Loucy (cell line): ENCODE results near the gene APOL6.

Source experiments
- H2AFZ ChIP-seq: fragments of 200-600 bp; sonication (generic); 2 replicates; pipeline ENCODE4 v1.6.0; 2016; ENCODE audit warnings: antibody characterized with exemption, mild to moderate bottlenecking, low read length, moderate library complexity
- H3F3A ChIP-seq: fragments of 200-600 bp; 2 replicates; pipeline ENCODE4 v1.6.0; 2016; ENCODE audit warnings: antibody characterized with exemption, low read depth, mild to moderate bottlenecking
- H3K27me3 ChIP-seq: fragments of 200-600 bp; sonication (generic); 2 replicates; pipeline ENCODE4 v1.6.1; 2014; ENCODE audit warnings: low read length, mild to moderate bottlenecking; ENCODE audit not compliant: insufficient read depth, poor library complexity, severe bottlenecking
- H3K36me3 ChIP-seq: fragments of 200-600 bp; sonication (generic); 2 replicates; pipeline ENCODE4 v1.6.1; 2016; ENCODE audit warnings: low read length; ENCODE audit not compliant: insufficient read depth
- H3K4me1 ChIP-seq: fragments of 200-600 bp; sonication (generic); 2 replicates; pipeline ENCODE4 v1.5.1; 2014; ENCODE audit warnings: low read length, mild to moderate bottlenecking; ENCODE audit not compliant: insufficient read depth, poor library complexity, severe bottlenecking
- H3K4me2 ChIP-seq: fragments of 200-600 bp; sonication (generic); 2 replicates; pipeline ENCODE4 v1.6.0; 2014; ENCODE audit warnings: antibody characterized with exemption, low read length, low read depth, mild to moderate bottlenecking; ENCODE audit not compliant: poor library complexity, severe bottlenecking
- H3K4me3 ChIP-seq: fragments of 200-600 bp; sonication (generic); 2 replicates; pipeline ENCODE4 v1.5.1; 2014; ENCODE audit warnings: low read length, mild to moderate bottlenecking, mixed read lengths; ENCODE audit not compliant: poor library complexity, severe bottlenecking
- H3K79me2 ChIP-seq: fragments of 200-600 bp; sonication (generic); 2 replicates; pipeline ENCODE4 v1.6.1; 2014; ENCODE audit warnings: low read length; ENCODE audit not compliant: insufficient read depth
- H3K9ac ChIP-seq: fragments of 200-600 bp; sonication (generic); 2 replicates; pipeline ENCODE4 v1.6.0; 2014; ENCODE audit warnings: mild to moderate bottlenecking, low read depth, low read length, moderate library complexity; ENCODE audit not compliant: poor library complexity, severe bottlenecking
- H3K9me2 ChIP-seq: fragments of 200-600 bp; sonication (generic); replicated peaks from 2 replicates; pipeline ENCODE4 v1.6.1; 2016; ENCODE audit warnings: low read depth, low read length, mixed read lengths
- H3K9me3 ChIP-seq: fragments of 200-600 bp; sonication (generic); 2 replicates; pipeline ENCODE4 v1.6.1; 2014; ENCODE audit warnings: mild to moderate bottlenecking, antibody characterized with exemption, low read length, low read depth; ENCODE audit not compliant: insufficient read depth
- H4K20me1 ChIP-seq: fragments of 200-600 bp; sonication (generic); 2 replicates; pipeline ENCODE4 v1.6.0; 2014; ENCODE audit warnings: antibody characterized with exemption, low read length, mild to moderate bottlenecking; ENCODE audit not compliant: insufficient read depth, poor library complexity, severe bottlenecking
- EZH2phosphoT487 ChIP-seq: fragments of 200-600 bp; IDR thresholded peaks from 2 replicates; pipeline ENCODE4 v1.6.1; 2018; ENCODE audit warnings: antibody characterized with exemption, mild to moderate bottlenecking, moderate library complexity, borderline replicate concordance
- TF ChIP-seq, protein P1 (sequence below): fragments of 200-600 bp; sonication (generic); conservative IDR thresholded peaks from 2 replicates; pipeline ENCODE4 v1.5.1; 2014; ENCODE audit warnings: mild to moderate bottlenecking, antibody characterized with exemption, low read length

The APOL6 gene

DNA sequence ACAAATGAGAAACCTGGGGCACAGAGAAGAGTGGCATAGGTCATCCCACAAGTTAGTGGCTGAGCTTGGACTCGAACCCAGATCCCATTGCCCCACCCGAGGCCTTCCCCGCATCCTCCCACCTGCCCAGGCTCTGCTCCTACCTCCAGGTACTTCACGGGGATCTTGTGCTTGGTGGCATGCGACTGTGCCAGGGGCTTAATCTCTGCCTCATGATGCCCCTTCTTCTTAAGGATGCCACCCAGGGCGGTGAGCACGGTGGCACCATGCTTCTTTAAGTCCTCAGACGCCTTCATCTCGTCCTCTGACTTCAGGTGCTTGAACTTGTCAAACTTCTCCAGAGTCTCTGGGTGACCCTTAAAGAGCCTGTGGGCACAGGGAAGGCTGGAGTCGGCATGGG lies 37.5 kb upstream of the APOL6 start:
- H3K36me3 ChIP-seq: no peaks in the 10 kb centered on the region
- H3K4me1 ChIP-seq: peaks cover 57% of the 10 kb centered on the region
- no peaks in the 10 kb centered on the region for H4K20me1 ChIP-seq
- peak overlapping the region; percentile 62 for H3K4me3 ChIP-seq
- TF ChIP-seq, protein P1, sequence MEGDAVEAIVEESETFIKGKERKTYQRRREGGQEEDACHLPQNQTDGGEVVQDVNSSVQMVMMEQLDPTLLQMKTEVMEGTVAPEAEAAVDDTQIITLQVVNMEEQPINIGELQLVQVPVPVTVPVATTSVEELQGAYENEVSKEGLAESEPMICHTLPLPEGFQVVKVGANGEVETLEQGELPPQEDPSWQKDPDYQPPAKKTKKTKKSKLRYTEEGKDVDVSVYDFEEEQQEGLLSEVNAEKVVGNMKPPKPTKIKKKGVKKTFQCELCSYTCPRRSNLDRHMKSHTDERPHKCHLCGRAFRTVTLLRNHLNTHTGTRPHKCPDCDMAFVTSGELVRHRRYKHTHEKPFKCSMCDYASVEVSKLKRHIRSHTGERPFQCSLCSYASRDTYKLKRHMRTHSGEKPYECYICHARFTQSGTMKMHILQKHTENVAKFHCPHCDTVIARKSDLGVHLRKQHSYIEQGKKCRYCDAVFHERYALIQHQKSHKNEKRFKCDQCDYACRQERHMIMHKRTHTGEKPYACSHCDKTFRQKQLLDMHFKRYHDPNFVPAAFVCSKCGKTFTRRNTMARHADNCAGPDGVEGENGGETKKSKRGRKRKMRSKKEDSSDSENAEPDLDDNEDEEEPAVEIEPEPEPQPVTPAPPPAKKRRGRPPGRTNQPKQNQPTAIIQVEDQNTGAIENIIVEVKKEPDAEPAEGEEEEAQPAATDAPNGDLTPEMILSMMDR: no peak
- no peak for TF ChIP-seq EZH2phosphoT487
- no peaks in the 10 kb centered on the region for H3K9me2 ChIP-seq
- peaks cover 4% of the 10 kb centered on the region for H3K79me2 ChIP-seq
- peak overlapping the region; percentile 80 for H3K4me2 ChIP-seq
- H3F3A ChIP-seq: peaks cover 19% of the 10 kb centered on the region
- H3K9me3 ChIP-seq: no peaks in the 10 kb centered on the region
- no peak overlapping the region for H2AFZ ChIP-seq
- no peaks in the 10 kb centered on the region for H3K27me3 ChIP-seq
- peak overlapping the region; percentile 62 for H3K9ac ChIP-seq

DNA sequence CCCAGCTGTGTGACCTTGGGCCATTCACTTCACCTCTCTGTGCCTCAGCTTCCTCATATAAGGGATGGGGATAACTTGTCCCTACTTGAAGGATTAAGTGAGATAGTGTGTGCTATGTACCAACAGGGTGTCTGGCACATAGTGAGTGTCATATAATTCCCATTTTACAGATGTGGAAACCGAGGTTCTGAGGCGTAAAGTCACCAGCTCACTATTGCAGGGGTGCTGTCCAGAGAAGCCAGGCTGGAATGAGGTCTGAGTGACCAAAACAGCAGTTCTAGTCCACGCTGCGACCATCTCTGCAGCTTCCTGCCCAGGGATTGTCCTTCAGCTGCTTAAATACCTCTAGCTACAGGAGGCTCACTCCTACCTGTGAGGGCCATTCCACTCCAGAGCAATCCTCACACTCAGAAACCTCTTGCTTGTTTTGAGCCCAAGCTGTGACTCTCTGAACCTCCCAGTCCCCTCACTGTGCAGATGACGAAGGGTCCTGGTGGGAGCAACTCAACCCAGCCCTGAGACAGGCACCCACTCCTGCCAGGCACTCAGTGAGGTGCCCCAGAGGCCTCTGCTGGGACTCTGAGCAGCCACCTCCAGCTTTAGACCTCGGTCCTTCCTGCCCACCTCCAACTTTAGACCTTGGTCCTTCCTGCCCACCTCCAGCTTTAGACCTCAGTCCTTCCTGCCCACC lies 36.9 kb upstream of the APOL6 start:
- Histone ChIP-seq H3F3A (peaks cover 19% of the 10 kb centered on the region), H3K79me2 (peaks cover 4% of the 10 kb centered on the region), H3K9me2 (no peaks in the 10 kb centered on the region), H2AFZ (no peak overlapping the region), H3K4me1 (peaks cover 63% of the 10 kb centered on the region), H3K27me3 (no peaks in the 10 kb centered on the region), H3K36me3 (no peaks in the 10 kb centered on the region), H3K9me3 (no peaks in the 10 kb centered on the region), H3K4me2 (peak overlapping the region; percentile 80), H3K4me3 (peak overlapping the region; percentile 62), H3K9ac (peak overlapping the region; percentile 62), H4K20me1 (no peaks in the 10 kb centered on the region)
- TF ChIP-seq, protein P1: no peak
- no peak for TF ChIP-seq EZH2phosphoT487

DNA sequence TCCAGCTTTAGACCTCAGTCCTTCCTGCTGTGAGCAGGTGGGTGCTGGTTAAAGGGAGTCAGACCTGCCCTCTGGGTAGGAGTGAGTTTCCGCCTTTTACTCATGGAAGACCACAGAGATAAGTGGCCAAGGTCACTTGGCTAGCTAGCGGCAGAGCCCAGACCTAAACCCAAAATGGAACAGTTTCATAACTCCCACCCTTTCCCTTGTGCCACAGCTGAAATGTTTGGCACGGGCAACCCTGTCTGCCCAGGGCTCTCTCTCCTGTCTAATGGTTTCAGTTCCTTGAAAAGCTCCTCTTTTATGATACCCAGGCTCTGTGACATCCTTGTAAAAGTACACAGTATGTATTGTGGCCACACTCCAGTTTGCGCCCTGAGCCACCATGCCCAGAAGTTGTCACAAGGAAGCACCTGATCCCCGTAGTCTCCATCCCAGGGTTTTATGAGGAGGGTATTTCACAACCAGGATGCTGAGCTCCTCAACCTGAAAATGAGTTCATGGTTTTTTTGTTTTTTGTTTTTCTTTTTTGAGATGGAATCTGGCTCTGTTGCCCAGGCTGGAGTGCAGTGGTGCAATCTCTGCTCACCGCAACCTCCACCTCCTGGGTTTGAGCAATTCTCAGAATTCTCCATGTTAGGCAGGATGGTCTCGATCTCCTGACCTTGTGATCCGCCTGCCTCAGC lies 36.2 kb upstream of the APOL6 start:
- Histone ChIP-seq H3F3A (peaks cover 19% of the 10 kb centered on the region), H3K9me2 (no peaks in the 10 kb centered on the region), H2AFZ (0 out of 2 replicates have a peak overlapping the region, but pooled peaks have one; percentile 11), H3K4me1 (peaks cover 66% of the 10 kb centered on the region), H3K36me3 (no peaks in the 10 kb centered on the region), H3K9me3 (no peaks in the 10 kb centered on the region), H3K79me2 (peaks cover 4% of the 10 kb centered on the region), H3K27me3 (no peaks in the 10 kb centered on the region), H3K9ac (peak overlapping the region; percentile 62), H3K4me2 (peak overlapping the region; percentile 80), H4K20me1 (no peaks in the 10 kb centered on the region), H3K4me3 (peak overlapping the region; percentile 62)
- TF ChIP-seq, protein P1: no peak
- no peak for TF ChIP-seq EZH2phosphoT487
